Heart left ventricle (tissue), 13 donors: ENCODE measurements around the gene ARHGEF40.

ENCODE experiments used
- CTCF ChIP-seq, 12 donors: fragments of 200-600 bp; sonication (generic) in 4 of 12; IDR thresholded peaks; one replicate each; pipeline versions ENCODE4 v1.5.0 to v1.8.0; 2018 to 2022; ENCODE audit warnings: antibody characterized with exemption in 12 of 12, mild to moderate bottlenecking in 5 of 12
- POLR2A ChIP-seq, 2 donors: fragments of 450-650 bp; IDR thresholded peaks; one replicate each; pipeline ENCODE4 v1.6.1; 2017; ENCODE audit warnings: antibody characterized with exemption in 2 of 2, mild to moderate bottlenecking in 2 of 2, moderate library complexity in 2 of 2
- donor health status: ischemic (EF 13 %, LVEDD 7.1; RV severe dilation, severe dysfunction).
- donor health status: DM: no; HTN: yes; CAD: no.
- donor health status: DM: no; HTN: no; CAD: no.
- donor health status: ischemic (EF 25% LVEDD 6.9; RV normal size, moderate dysfunction).
- donor health status: ischemic (EF 25% LVEDD 5.7; RV mildly dilated, moderate dysfunction).
- donor health status: ischemic (EF 35%, LVEDD 5.7; RV mildly dilated, moderate dysfunction).
- donor health status: nonischemic (EF 11% LVEDD 7.7; RV severe dilation, severe dysfunction).
- donor health status: DM: yes; HTN: yes; CAD: no.
- donor health status: PGD.
- donor health status: ischemic (EF 29% LVEDD 5.4; RV normal size, mild dysfunction).
- donor health status: nonischemic (EF 23%, LVEDD 6.1; RV moderate dilation, normal function).

- TF ChIP-seq CTCF (IDR thresholded peaks at IDR 0.05) (no peak), POLR2A (IDR thresholded peaks at IDR 0.05) (no peak)
These were observed 37.6 kb upstream of the ARHGEF40 start for GRCh38 chr14:21032326-21033132.
